22Rv1 (cell line): ENCODE data around the gene ERICH2.

Source experiments
- ZFX ChIP-seq: fragments of 450-650 bp; IDR thresholded peaks from 2 replicates; pipeline ENCODE4 v1.6.1; 2017; ENCODE audit warnings: antibody characterized with exemption, borderline replicate concordance
- TF ChIP-seq, protein P1 (sequence below): fragments of 450-650 bp; IDR thresholded peaks from 2 replicates; pipeline ENCODE4 v1.5.1; 2017; ENCODE audit warnings: mild to moderate bottlenecking

DNA sequence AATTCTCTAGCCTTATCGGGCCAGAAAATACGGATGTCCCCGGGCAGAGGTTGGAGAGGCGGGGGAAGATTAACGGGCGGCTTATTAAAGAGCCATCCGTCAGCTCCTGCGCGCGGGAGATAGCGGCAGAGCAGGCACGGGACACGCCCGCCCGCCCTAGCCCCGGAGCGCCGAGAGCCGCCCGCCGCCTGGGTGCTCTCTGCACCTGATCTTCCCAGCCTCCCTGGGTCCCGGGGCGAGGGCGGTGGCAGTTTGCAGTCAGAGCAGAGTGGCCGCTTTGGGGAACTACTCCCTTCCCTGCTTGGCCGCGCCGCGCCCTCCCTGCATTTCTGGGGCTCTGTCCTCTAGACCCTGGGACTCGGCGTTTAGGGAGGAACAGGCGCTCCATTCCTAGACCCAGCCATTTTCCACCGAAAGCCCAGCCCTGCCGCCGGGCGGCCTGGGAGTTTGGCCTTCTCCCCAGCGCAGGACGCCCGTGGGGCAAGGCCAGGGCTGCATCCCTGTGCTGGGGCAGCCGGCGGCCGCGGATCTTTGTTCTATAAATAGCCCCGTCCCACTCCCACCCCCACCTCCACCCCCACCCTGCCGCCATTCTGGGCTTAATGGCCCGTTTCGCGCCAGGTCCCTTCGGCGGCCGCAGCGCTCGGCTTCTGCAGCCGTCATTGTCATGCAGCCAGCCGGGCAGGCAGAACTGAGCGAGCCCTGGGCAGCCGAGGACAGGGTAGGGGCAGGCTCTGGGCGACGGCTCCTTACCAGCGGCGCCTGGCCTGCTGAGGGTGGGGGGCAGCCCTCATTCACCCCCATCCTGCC is 53.1 kb downstream of the ERICH2 start:
- TF ChIP-seq, protein P1, sequence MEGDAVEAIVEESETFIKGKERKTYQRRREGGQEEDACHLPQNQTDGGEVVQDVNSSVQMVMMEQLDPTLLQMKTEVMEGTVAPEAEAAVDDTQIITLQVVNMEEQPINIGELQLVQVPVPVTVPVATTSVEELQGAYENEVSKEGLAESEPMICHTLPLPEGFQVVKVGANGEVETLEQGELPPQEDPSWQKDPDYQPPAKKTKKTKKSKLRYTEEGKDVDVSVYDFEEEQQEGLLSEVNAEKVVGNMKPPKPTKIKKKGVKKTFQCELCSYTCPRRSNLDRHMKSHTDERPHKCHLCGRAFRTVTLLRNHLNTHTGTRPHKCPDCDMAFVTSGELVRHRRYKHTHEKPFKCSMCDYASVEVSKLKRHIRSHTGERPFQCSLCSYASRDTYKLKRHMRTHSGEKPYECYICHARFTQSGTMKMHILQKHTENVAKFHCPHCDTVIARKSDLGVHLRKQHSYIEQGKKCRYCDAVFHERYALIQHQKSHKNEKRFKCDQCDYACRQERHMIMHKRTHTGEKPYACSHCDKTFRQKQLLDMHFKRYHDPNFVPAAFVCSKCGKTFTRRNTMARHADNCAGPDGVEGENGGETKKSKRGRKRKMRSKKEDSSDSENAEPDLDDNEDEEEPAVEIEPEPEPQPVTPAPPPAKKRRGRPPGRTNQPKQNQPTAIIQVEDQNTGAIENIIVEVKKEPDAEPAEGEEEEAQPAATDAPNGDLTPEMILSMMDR, result no peak
- TF ChIP-seq ZFX, result no peak
